Body of pancreas (tissue), 4 donors: Measurements from ENCODE around the gene NSL1.

Experiments used
- CTCF ChIP-seq, 7 experiments: fragments of 450-650 bp in 4 of 7; fragments of 200-600 bp in 3 of 7; sonication (generic) in 3 of 7; IDR thresholded peaks; one replicate each; pipeline ENCODE4 v1.5.1; 2016 to 2019; ENCODE audit warnings: antibody characterized with exemption in 7 of 7
- POLR2A ChIP-seq, 3 donors: fragments of 450-650 bp; IDR thresholded peaks; one replicate each; pipeline ENCODE4 v1.6.1; 2016; ENCODE audit warnings: antibody characterized with exemption in 3 of 3, mild to moderate bottlenecking in 2 of 3

- TF ChIP-seq CTCF (IDR thresholded peaks at IDR 0.05) = no peak
- TF ChIP-seq POLR2A (IDR thresholded peaks at IDR 0.05) = no peak
Measured at GRCh38 chr1:212816567-212817278, 25.1 kb upstream of the NSL1 start.
